Colonic mucosa (tissue), 4 donors: ENCODE results near the gene FLNC. TPM values are rescaled to one million over a fixed set of nuclear protein-coding genes. Genes with fewer than 3 reads are reported as not detected.

Experiments
- DNase-seq: peaks from one replicate; pipeline ENCODE4 v3.0.0-alpha.2; 2020
- H3K27ac ChIP-seq: fragments of 200-600 bp; one replicate; pipeline ENCODE4 v1.8.0; 2021
- H3K27me3 ChIP-seq: fragments of 200-600 bp; one replicate; pipeline ENCODE4 v1.8.0; 2021
- H3K36me3 ChIP-seq: fragments of 200-600 bp; one replicate; pipeline ENCODE4 v1.8.0; 2021
- H3K4me1 ChIP-seq: fragments of 200-600 bp; one replicate; pipeline ENCODE4 v1.8.0; 2021; ENCODE audit warnings: mild to moderate bottlenecking
- H3K4me3 ChIP-seq: fragments of 200-600 bp; one replicate; pipeline ENCODE4 v1.8.0; 2021
- H3K9ac ChIP-seq, 2 donors: one replicate each; pipeline ENCODE4 v1.7.0; 2013; ENCODE audit warnings: control low read depth in 2 of 2, low read depth in 2 of 2, low read length in 2 of 2
- H3K9me3 ChIP-seq: fragments of 200-600 bp; one replicate; pipeline ENCODE4 v1.8.0; 2021
- CTCF ChIP-seq: fragments of 200-600 bp; IDR thresholded peaks from one replicate; pipeline ENCODE4 v1.8.0; 2022; ENCODE audit warnings: antibody characterized with exemption, mild to moderate bottlenecking
- intact Hi-C: fragments of 100-400 bp; cut with DNase I; formaldehyde crosslinking; loops from one replicate; pipeline ENCODE4 v1.14.1; 2022
- total RNA-seq, 2 donors: library from RNA; stranded (reverse); fragmentation: NEBNext Ultra II Directional in 1 of 2; extraction: Animal tissue kit (Norgen Biotek cat#: 25700) in 1 of 2; gene quantifications; one replicate each; pipeline ENCODE4 v1.2.1, GENCODE V29; 2021
- donor health status: healthy.
- donor health status: DM: no; HTN: no; CAD: no.
- donor health status: DM: no; HTN: no; CAD: no.

FLNC gene
- total RNA-seq, 2 donors from 2014 or later: 4.5 to 88.6 TPM

GRCh38 chr7:128821724-128822123 is 8.5 kb upstream of the FLNC start:
- Histone ChIP-seq H3K27ac (no peak overlapping the region), H3K36me3 (no peaks in the 10 kb centered on the region), H3K9ac (no peak overlapping the region), H3K4me3 (no peak overlapping the region), H3K4me1 (no peaks in the 10 kb centered on the region), H3K27me3 (peaks cover 5% of the 10 kb centered on the region), H3K9me3 (no peaks in the 10 kb centered on the region)
- TF ChIP-seq CTCF: no peak
- intact Hi-C loops: no loop called here
- DNase-seq: no peak

- H3K9ac ChIP-seq: no peak overlapping the region
- DNase-seq: no peak
- H3K27ac ChIP-seq: no peak overlapping the region
- no peak overlapping the region for H3K4me3 ChIP-seq
- H3K27me3 ChIP-seq: peaks cover 22% of the 10 kb centered on the region
- H3K9me3 ChIP-seq: no peaks in the 10 kb centered on the region
- intact Hi-C loops: no loop called here
- TF ChIP-seq CTCF: no peak
- H3K4me1 ChIP-seq: no peaks in the 10 kb centered on the region
- H3K36me3 ChIP-seq: no peaks in the 10 kb centered on the region
Measured at GRCh38 chr7:128826512-128826911, 3.7 kb upstream of the FLNC start.

DNA sequence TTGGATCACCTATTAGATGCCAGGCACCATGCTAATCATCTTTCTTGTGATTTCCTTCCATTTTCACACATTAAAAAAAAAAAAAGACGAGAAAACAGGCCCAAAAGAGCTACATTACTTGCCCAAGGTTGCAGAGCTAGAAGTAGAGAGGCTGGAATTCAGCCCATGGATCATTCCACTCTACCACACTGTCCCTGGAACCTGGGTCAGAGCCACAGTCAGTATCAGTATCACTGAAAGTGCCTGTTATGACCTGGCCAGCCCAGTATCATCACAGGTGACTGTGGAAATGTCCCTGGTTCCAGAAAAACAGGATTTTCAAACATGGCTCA is 3.3 kb upstream of the FLNC start:
- Histone ChIP-seq H3K36me3 (no peaks in the 10 kb centered on the region), H3K4me3 (no peak overlapping the region), H3K27ac (no peak overlapping the region), H3K9ac (no peak overlapping the region), H3K27me3 (peaks cover 26% of the 10 kb centered on the region), H3K9me3 (no peaks in the 10 kb centered on the region), H3K4me1 (no peaks in the 10 kb centered on the region)
- no peak for DNase-seq
- no peak for TF ChIP-seq CTCF
- intact Hi-C loops: no loop called here

- no peaks in the 10 kb centered on the region for H3K36me3 ChIP-seq
- DNase-seq: no peak
- peaks cover 28% of the 10 kb centered on the region for H3K27me3 ChIP-seq
- H3K27ac ChIP-seq: no peak overlapping the region
- no peaks in the 10 kb centered on the region for H3K4me1 ChIP-seq
- intact Hi-C loops: no loop called here
- H3K4me3 ChIP-seq: no peak overlapping the region
- no peak for TF ChIP-seq CTCF
- no peaks in the 10 kb centered on the region for H3K9me3 ChIP-seq
- H3K9ac ChIP-seq: no peak overlapping the region
Measured at GRCh38 chr7:128827248-128827958, 2.8 kb upstream of the FLNC start.

DNA sequence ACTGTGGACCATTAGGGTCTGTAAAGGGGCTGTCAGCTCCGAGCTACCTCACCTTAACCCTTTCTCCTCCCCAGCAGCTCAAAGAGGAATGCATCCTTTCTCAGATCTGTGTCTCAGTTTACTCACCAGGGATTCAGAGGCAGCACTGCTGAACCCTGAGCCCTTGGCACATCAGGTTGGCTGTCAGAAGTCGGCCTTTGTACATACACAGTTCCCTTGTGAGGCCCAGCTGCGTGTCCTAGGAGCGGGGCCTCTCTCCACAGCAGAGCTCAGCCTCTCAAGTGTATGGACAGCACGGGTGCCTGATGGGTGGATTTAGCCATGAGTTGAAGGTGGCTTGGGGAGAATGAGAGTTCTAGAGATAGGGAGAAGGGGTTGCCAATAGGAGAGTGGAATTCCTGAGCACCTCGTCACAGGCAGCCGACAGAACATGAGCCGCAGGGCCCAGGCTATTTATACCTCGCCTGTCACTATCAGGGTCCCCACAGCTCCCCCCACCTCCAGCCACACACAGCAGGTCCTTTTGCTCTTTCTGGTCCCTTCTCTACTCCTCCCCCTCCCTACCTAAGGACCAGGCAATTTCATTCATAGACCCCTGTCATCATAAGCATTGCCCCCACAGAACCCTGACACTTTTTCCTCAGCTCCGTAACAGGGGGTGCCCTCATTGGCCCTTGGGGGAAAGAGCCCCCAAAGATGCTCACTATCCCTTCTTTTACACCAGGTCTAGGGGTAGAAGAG is 2.1 kb upstream of the FLNC start:
- peaks cover 28% of the 10 kb centered on the region for H3K27me3 ChIP-seq
- H3K27ac ChIP-seq: no peak overlapping the region
- H3K9ac ChIP-seq: no peak overlapping the region
- no peaks in the 10 kb centered on the region for H3K36me3 ChIP-seq
- no peak for DNase-seq
- no peak for TF ChIP-seq CTCF
- no peaks in the 10 kb centered on the region for H3K4me1 ChIP-seq
- H3K4me3 ChIP-seq: no peak overlapping the region
- intact Hi-C loops: no loop called here
- no peaks in the 10 kb centered on the region for H3K9me3 ChIP-seq
